Endodermal cell (in vitro differentiated cells): ENCODE data around the gene STAMBPL1. TPM values are rescaled to one million over a fixed set of nuclear protein-coding genes. Genes with fewer than 3 reads are reported as not detected.

Source experiments
- DNase-seq: peaks from one replicate; pipeline ENCODE4 v3.0.0-alpha.2; 2017
- H3K27ac ChIP-seq: 2 replicates; pipeline ENCODE4 v1.5.1; 2013; ENCODE audit warnings: mild to moderate bottlenecking, low read depth, low read length, moderate library complexity
- H3K27me3 ChIP-seq: 2 replicates; pipeline ENCODE4 v1.6.1; 2013; ENCODE audit warnings: mild to moderate bottlenecking, low read length, moderate library complexity; ENCODE audit not compliant: insufficient read depth, control insufficient read depth, poor library complexity, severe bottlenecking
- H3K36me3 ChIP-seq: 2 replicates; pipeline ENCODE4 v1.7.0; 2013; ENCODE audit warnings: mild to moderate bottlenecking, low read length, moderate library complexity; ENCODE audit not compliant: control insufficient read depth, insufficient read depth
- H3K4me1 ChIP-seq: one replicate; pipeline ENCODE4 v1.7.0; 2013; ENCODE audit warnings: low read length; ENCODE audit not compliant: control insufficient read depth, insufficient read depth
- H3K4me3 ChIP-seq: 2 replicates; pipeline ENCODE4 v1.5.1; 2013; ENCODE audit warnings: mild to moderate bottlenecking, low read length, moderate library complexity
- H3K9ac ChIP-seq: 2 replicates; pipeline ENCODE4 v1.6.1; 2013; ENCODE audit warnings: mild to moderate bottlenecking, low read length, moderate library complexity; ENCODE audit not compliant: poor library complexity, severe bottlenecking; ENCODE audit errors: extremely low read depth
- H3K9me3 ChIP-seq: 2 replicates; pipeline ENCODE4 v1.6.1; 2013; ENCODE audit warnings: mild to moderate bottlenecking, low read length, moderate library complexity; ENCODE audit not compliant: control insufficient read depth
- H3K27ac Mint-ChIP-seq: 2 replicates; pipeline ENCODE4 v1.8.0; 2020; ENCODE audit warnings: mixed read lengths
- H3K27me3 Mint-ChIP-seq: 2 replicates; pipeline ENCODE4 v1.8.0; 2021; ENCODE audit warnings: mild to moderate bottlenecking, mixed read lengths; ENCODE audit not compliant: insufficient read depth
- H3K36me3 Mint-ChIP-seq: 2 replicates; pipeline ENCODE4 v1.8.0; 2020; ENCODE audit warnings: low read depth, mixed read lengths
- H3K4me1 Mint-ChIP-seq: 2 replicates; pipeline ENCODE4 v1.8.0; 2020; ENCODE audit warnings: mixed read lengths
- H3K4me3 Mint-ChIP-seq: 2 replicates; pipeline ENCODE4 v1.8.0; 2020; ENCODE audit warnings: mild to moderate bottlenecking, moderate library complexity, mixed read lengths
- H3K9me3 Mint-ChIP-seq: 2 replicates; pipeline ENCODE4 v1.8.0; 2020; ENCODE audit warnings: mild to moderate bottlenecking, mixed read lengths
- WGBS, 2 experiments: methylation state at CpG; one replicate each; pipeline versions ENCODE4 v1.1.5 to v1.1.7; 2013; ENCODE audit warnings: missing lambda C conversion rate in 2 of 2, mixed read lengths in 1 of 2; ENCODE audit not compliant: insufficient coverage in 1 of 2, insufficient read length in 1 of 2; 5-methylcytosine and 5-hydroxymethylcytosine counted together
- total RNA-seq, 2 donors: library from RNA; stranded (reverse); fragmentation: NEBNext Ultra II Directional in 1 of 2; extraction: Animal tissue kit (Norgen Biotek cat#: 25700) in 1 of 2; gene quantifications; 2 replicates in 1 of 2; 3 replicates in 1 of 2; pipeline ENCODE4 v1.2.1, GENCODE V29; 2021
- TF ChIP-seq, protein P1 (sequence below): fragments of 200-600 bp; sonication (generic); conservative IDR thresholded peaks from 2 replicates; pipeline ENCODE4 v1.5.0; 2021; ENCODE audit warnings: antibody characterized with exemption, mild to moderate bottlenecking

Gene STAMBPL1
- total RNA-seq, 2 donors from 2014 or later, result 1.2 to 4.1 TPM

DNA sequence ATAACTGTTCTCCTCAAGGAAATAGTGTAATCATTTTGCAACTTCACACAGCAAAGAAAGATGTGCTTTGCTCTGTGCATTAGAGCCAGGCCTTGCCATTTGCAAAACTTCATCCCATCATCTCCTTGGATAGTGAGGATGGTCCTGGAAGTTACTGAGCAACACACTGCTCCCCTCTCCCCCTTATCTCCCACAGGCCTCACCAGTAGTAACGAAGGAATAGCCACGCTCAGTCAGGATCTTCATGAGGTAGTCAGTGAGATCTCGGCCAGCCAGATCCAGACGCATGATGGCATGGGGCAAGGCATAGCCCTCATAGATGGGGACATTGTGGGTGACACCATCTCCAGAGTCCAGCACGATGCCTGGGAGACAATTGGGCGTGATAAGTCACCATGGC is 61.0 kb downstream of the STAMBPL1 start:
- no peak overlapping the region for H3K27ac ChIP-seq
- 79 to 85% methylated on average over 6 of the region's 6 CpGs for WGBS, 2 experiments
- no peaks in the 10 kb centered on the region for H3K27me3 ChIP-seq
- H3K9me3 ChIP-seq, result no peaks in the 10 kb centered on the region
- Mint-ChIP-seq H3K36me3 (no peaks in the 10 kb centered on the region), H3K4me3 (no peak overlapping the region), H3K4me1 (no peaks in the 10 kb centered on the region), H3K9me3 (no peaks in the 10 kb centered on the region), H3K27me3 (no peaks in the 10 kb centered on the region), H3K27ac (no peak overlapping the region)
- H3K4me3 ChIP-seq, result no peak overlapping the region
- H3K4me1 ChIP-seq, result no peaks in the 10 kb centered on the region
- no peak for DNase-seq
- H3K36me3 ChIP-seq, result no peaks in the 10 kb centered on the region
- H3K9ac ChIP-seq, result no peak overlapping the region
- TF ChIP-seq, protein P1, sequence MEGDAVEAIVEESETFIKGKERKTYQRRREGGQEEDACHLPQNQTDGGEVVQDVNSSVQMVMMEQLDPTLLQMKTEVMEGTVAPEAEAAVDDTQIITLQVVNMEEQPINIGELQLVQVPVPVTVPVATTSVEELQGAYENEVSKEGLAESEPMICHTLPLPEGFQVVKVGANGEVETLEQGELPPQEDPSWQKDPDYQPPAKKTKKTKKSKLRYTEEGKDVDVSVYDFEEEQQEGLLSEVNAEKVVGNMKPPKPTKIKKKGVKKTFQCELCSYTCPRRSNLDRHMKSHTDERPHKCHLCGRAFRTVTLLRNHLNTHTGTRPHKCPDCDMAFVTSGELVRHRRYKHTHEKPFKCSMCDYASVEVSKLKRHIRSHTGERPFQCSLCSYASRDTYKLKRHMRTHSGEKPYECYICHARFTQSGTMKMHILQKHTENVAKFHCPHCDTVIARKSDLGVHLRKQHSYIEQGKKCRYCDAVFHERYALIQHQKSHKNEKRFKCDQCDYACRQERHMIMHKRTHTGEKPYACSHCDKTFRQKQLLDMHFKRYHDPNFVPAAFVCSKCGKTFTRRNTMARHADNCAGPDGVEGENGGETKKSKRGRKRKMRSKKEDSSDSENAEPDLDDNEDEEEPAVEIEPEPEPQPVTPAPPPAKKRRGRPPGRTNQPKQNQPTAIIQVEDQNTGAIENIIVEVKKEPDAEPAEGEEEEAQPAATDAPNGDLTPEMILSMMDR, result no peak

DNA sequence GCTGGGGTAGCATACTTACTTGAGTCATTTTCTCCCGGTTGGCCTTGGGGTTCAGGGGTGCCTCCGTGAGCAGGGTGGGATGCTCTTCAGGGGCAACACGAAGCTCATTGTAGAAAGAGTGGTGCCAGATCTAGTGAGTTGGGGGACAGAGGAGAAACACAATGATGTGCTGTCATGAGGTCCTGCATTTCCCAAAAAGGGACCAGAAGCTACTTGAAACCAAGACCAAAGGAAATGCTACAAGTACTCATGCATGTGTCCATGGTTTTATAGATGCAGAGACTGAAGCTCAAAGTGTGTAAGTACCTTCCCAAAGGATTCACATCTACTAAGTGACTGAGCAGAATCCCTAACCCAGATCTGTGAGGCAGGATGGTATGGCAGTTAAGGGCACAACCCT is 63.7 kb downstream of the STAMBPL1 start:
- Mint-ChIP-seq H3K36me3 (no peaks in the 10 kb centered on the region), H3K9me3 (no peaks in the 10 kb centered on the region), H3K4me1 (no peaks in the 10 kb centered on the region), H3K4me3 (no peak overlapping the region), H3K27me3 (no peaks in the 10 kb centered on the region), H3K27ac (no peak overlapping the region)
- no peak overlapping the region for H3K27ac ChIP-seq
- TF ChIP-seq, protein P1, result no peak
- no peaks in the 10 kb centered on the region for H3K27me3 ChIP-seq
- no peaks in the 10 kb centered on the region for H3K4me1 ChIP-seq
- H3K9ac ChIP-seq, result no peak overlapping the region
- no peak overlapping the region for H3K4me3 ChIP-seq
- H3K9me3 ChIP-seq, result no peaks in the 10 kb centered on the region
- no peak for DNase-seq
- 90 to 100% methylated on average over 2 to 3 of the region's 3 CpGs for WGBS, 2 experiments
- H3K36me3 ChIP-seq, result no peaks in the 10 kb centered on the region

DNA sequence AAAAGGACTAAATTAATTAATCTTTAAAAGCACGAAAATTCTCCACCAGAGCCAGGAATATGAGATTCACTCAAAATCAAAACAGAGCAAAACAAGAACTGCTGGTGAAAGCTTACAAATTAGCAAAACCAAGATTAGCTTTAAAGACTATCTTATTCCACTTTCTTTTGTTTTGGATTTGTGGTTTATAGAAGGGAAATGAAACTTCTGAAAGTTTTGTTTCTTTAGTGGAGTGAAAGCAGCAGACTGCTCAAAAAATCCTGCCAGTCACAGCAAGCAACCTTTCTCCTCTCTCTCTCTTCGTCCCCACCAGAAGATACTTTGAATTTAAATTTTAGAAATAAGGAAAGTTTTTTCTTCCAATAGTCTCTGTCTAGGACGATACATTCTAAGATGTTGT is 64.8 kb downstream of the STAMBPL1 start:
- DNase-seq, result no peak
- 96% methylated on average over 2 of the region's 3 CpGs; no CpG with 5 or more reads in 1 of the 2 experiments for WGBS, 2 experiments
- Histone ChIP-seq H3K27ac (no peak overlapping the region), H3K27me3 (no peaks in the 10 kb centered on the region), H3K9ac (no peak overlapping the region), H3K4me3 (no peak overlapping the region), H3K36me3 (no peaks in the 10 kb centered on the region), H3K4me1 (no peaks in the 10 kb centered on the region), H3K9me3 (no peaks in the 10 kb centered on the region)
- Mint-ChIP-seq H3K27ac (no peak overlapping the region), H3K27me3 (no peaks in the 10 kb centered on the region), H3K9me3 (no peaks in the 10 kb centered on the region), H3K4me3 (no peak overlapping the region), H3K36me3 (no peaks in the 10 kb centered on the region), H3K4me1 (no peaks in the 10 kb centered on the region)
- TF ChIP-seq, protein P1, result no peak
